ENCODE measurements around the gene DLAT. TPM values are rescaled to one million over a fixed set of nuclear protein-coding genes. Genes with fewer than 3 reads are reported as not detected.

Gene DLAT
- total RNA-seq, result 25.1 and 46.8 TPM in 2 replicates

DNA sequence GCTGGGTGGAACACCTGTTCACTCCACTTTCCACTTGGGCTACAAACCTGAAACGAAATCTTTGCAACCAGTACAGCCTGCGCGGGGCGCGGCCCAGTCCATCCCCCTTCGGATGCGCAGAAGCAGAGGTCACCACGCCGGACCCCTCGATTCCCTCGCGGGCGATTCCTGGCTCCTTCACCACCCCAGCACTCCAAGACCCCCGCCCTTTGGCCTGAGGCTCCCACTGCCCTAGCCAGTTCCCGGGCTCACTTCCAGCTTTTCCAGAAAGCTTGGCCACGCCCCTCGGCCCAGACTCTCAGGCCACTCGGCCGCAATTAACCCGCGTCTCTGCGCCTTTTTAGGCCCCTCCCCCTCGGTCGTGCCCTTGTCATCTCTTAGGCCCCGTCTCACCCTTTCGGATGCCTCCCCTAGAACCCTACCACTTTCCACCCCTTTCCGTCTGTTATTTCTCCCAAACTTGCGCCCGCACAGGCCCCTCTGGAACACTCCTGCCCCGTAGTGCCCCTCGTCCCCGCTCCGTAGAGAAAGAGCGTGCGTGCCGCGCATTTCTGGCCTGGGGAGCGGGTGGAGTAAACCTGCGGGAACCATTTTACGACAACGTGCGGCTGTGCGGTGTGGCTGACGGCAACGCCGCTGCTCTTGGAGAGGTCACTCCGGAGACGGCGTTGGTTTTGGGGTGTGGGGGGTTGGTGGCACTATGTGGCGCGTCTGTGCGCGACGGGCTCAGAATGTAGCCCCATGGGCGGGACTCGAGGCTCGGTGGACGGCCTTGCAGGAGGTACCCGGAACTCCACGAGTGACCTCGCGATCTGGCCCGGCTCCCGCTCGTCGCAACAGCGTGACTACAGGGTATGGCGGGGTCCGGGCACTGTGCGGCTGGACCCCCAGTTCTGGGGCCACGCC, at the start of gene DLAT:
DLAT (plus strand) TSS at position 636 of the 906 bp plus-strand sequence; CDS start at position 701, 65 bp downstream.

DNA sequence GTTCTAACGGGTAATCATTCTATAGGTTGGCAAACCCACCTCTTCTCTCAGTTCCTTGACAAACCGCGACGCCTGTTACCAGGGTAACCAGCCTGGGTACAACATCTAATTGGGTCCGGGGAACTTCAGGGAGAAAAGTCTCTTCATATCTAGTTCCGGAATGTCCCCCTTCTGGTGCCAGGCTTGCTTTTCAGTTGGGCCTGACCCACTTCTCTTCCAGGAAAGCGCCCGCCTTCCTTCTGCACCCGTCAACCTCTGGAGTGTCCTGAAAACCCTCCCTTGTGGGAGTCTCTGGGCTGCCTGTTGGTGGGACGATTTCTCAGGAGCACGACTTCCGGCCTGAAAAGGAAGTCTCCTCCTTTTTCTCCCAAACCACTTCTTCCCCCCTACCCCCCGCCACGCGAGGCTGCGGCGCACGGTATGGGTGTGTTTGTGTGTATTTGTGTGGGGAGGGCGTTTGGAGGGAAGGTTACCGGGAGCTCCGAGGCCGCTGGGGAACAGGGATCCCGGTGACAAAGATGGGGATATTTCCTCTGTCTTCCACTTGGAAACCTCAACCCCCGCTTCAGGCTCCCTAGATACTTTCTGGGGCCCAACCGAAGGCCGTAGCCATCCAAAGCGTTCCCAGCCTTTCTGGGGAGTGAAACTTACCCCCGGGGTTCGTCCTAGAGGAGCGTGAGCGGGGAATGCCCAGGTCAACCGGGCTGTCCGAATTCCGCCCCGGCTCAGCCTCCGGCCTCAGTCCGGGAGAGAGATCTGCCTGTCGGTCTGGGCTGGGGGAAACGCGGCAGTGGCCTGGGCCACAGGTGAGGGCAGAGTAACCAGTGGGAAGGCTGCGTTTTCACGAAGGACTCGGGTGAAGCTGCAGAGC, 49.0 kb downstream of the DLAT start, which contains the start of the genes NKAPD1 and PIH1D2:
NKAPD1 (plus strand) TSS at position 359 of the 871 bp plus-strand sequence. CDS start 1,276 bp downstream, outside the sequence.
PIH1D2 (minus strand) TSS at position 77 of the 871 bp plus-strand sequence. CDS start 843 bp downstream, outside the sequence.

DNA sequence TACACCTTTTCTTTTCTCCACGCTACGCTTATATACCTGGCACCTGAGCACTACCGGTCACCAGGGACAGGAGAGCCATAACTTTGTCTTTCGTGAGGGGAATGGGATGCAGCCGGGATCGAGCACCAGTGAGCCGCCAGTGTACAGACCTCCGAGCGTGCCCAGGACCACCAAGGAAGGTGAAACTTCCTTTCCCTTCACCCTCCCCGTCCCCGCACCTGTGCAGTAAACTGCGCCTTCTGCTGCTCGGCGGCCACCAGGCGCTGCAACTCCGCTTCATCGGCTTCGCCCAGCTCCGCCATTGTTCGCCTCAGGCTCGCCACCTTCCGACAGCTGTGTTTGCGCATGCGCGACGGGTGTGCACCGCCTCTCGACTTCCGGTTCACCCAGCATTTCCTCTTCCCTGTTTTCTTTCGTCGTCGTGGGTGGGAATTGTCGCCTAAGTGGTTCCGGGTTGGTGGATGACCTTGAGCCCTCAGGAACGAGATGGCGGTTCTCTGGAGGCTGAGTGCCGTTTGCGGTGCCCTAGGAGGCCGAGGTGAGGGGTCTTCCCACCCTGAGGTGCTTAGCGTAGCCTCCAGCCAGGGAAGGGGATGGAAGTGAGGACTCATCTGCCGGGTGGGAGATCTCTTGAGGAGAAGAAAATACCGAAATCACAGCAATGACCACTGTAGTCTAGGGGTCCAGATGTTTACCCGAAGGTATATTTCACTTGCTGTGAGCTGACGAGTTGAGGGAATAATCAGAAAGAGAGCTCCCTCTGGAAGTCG, 61.4 kb downstream of the DLAT start, which contains the start of the genes SDHD and TIMM8B:
SDHD (plus strand) TSS at position 452 of the 770 bp plus-strand sequence; CDS start at position 487, 35 bp downstream.
TIMM8B (minus strand) TSS at position 335 of the 770 bp plus-strand sequence; CDS start at position 302, 33 bp downstream.

Other genes with a start within 250 kb of the DLAT start
- gene ALG9, start 153.8 kb upstream of the DLAT start, total RNA-seq, result 23.7 and 26.6 TPM in 2 replicates
- 3.0 and 3.1 TPM in 2 replicates for gene FDXACB1, start 146.2 kb upstream of the DLAT start, total RNA-seq
- 20.4 and 41.7 TPM in 2 replicates for gene CFAP68, start 145.9 kb upstream of the DLAT start, total RNA-seq
- gene CRYAB, start 113.6 kb upstream of the DLAT start, total RNA-seq, result 12.7 and 45.5 TPM in 2 replicates
- gene HSPB2, start 112.7 kb upstream of the DLAT start, total RNA-seq, result 0.33 and 1.0 TPM in 2 replicates
- 1.6 and 5.2 TPM in 2 replicates for gene C11orf52, start 106.5 kb upstream of the DLAT start, total RNA-seq
- gene DIXDC1, start 88.1 kb upstream of the DLAT start, total RNA-seq, result 13.4 and 20.9 TPM in 2 replicates
- 0.51 and 0.98 TPM in 2 replicates for gene PIH1D2, start 48.6 kb downstream of the DLAT start, total RNA-seq
- 6.8 and 10.5 TPM in 2 replicates for gene NKAPD1, start 48.9 kb downstream of the DLAT start, total RNA-seq
- 58.6 and 70.9 TPM in 2 replicates for gene TIMM8B, start 61.3 kb downstream of the DLAT start, total RNA-seq
- 96.5 and 112 TPM in 2 replicates for gene SDHD, start 61.5 kb downstream of the DLAT start, total RNA-seq
- gene IL18, start 138.7 kb downstream of the DLAT start, total RNA-seq, result 19.9 and 54.5 TPM in 2 replicates
- gene TEX12, start 142.0 kb downstream of the DLAT start, total RNA-seq, result 0.25 TPM in 1 of 2 replicates, not detected in the other
- 1.8 and 2.1 TPM in 2 replicates for gene BCO2, start 150.1 kb downstream of the DLAT start, total RNA-seq
- gene PTS, start 201.0 kb downstream of the DLAT start, total RNA-seq, result 19.5 and 23.3 TPM in 2 replicates
- not detected in 2 replicates for gene PLET1, start 235.5 kb downstream of the DLAT start, total RNA-seq

All from mesangial cell (primary cell).